CD8-positive, alpha-beta memory T cell (primary cell): ENCODE results near the gene UBAP1. TPM values are rescaled to one million over a fixed set of nuclear protein-coding genes. Genes with fewer than 3 reads are reported as not detected.

Experiments
- CTCF ChIA-PET: fragments of 350-600 bp; sonication (Branson Sonifier 250); formaldehyde crosslinking; loops from one replicate; lab custom pipeline; 2021; ENCODE audit warnings: antibody characterized with exemption; lab: Charles Lee
- POLR2A ChIA-PET: fragments of 350-600 bp; sonication (Branson Sonifier 250); formaldehyde crosslinking; loops from one replicate; lab custom pipeline; 2021; ENCODE audit warnings: antibody characterized with exemption; lab: Charles Lee
- DNase-seq, 5 donors: peaks; one replicate each; pipeline versions ENCODE4 v3.0.0 to v3.0.0-alpha.2; 2020 to 2022; ENCODE audit warnings: mixed read lengths in 1 of 5
- H3K27ac ChIP-seq: one replicate; pipeline ENCODE4 v1.7.0; 2013; ENCODE audit warnings: low read depth, mild to moderate bottlenecking, low read length, moderate library complexity
- H3K27me3 ChIP-seq: 2 replicates; pipeline ENCODE4 v1.7.0; 2013; ENCODE audit warnings: low read length, mild to moderate bottlenecking; ENCODE audit not compliant: insufficient read depth, poor library complexity, severe bottlenecking
- H3K36me3 ChIP-seq: 2 replicates; pipeline ENCODE4 v1.7.0; 2013; ENCODE audit warnings: mild to moderate bottlenecking, low read length, moderate library complexity; ENCODE audit not compliant: insufficient read depth
- H3K4me1 ChIP-seq: 2 replicates; pipeline ENCODE4 v1.7.0; 2013; ENCODE audit warnings: mild to moderate bottlenecking, low read length, moderate library complexity; ENCODE audit not compliant: insufficient read depth
- H3K4me3 ChIP-seq: 2 replicates; pipeline ENCODE4 v1.7.0; 2013; ENCODE audit warnings: mild to moderate bottlenecking, low read length
- H3K9me3 ChIP-seq: 2 replicates; pipeline ENCODE4 v1.7.0; 2013; ENCODE audit warnings: mild to moderate bottlenecking, low read length
- H3K27ac Mint-ChIP-seq, 8 donors: one replicate each; pipeline ENCODE4 v1.8.0; 2020 to 2021; ENCODE audit warnings: mixed read lengths in 8 of 8, mild to moderate bottlenecking in 6 of 8, inconsistent platforms in 3 of 8, moderate library complexity in 3 of 8
- H3K27me3 Mint-ChIP-seq, 2 donors: one replicate each; pipeline ENCODE4 v1.8.0; 2020 to 2021; ENCODE audit warnings: mixed read lengths in 2 of 2, mild to moderate bottlenecking in 1 of 2, moderate library complexity in 1 of 2
- H3K36me3 Mint-ChIP-seq, 3 donors: one replicate each; pipeline ENCODE4 v1.8.0; 2020 to 2021; ENCODE audit warnings: mixed read lengths in 3 of 3, inconsistent platforms in 1 of 3, mild to moderate bottlenecking in 1 of 3
- H3K4me1 Mint-ChIP-seq, 3 donors: one replicate each; pipeline ENCODE4 v1.8.0; 2020 to 2021; ENCODE audit warnings: mixed read lengths in 3 of 3, inconsistent platforms in 1 of 3, mild to moderate bottlenecking in 1 of 3
- H3K4me3 Mint-ChIP-seq, 7 donors: one replicate each; pipeline ENCODE4 v1.8.0; 2020 to 2021; ENCODE audit warnings: mixed read lengths in 7 of 7, mild to moderate bottlenecking in 6 of 7, moderate library complexity in 4 of 7, inconsistent platforms in 2 of 7
- H3K9me3 Mint-ChIP-seq, 5 donors: one replicate each; pipeline ENCODE4 v1.8.0; 2020 to 2022; ENCODE audit warnings: mixed read lengths in 5 of 5, mild to moderate bottlenecking in 3 of 5, moderate library complexity in 2 of 5, inconsistent platforms in 1 of 5
- polyA plus RNA-seq: library from polyadenylated mRNA; unstranded; fragments of 300-500 nt; fragmentation: Illumina TruSeq; gene quantifications from one replicate; pipeline ENCODE4 v1.2.3, GENCODE V29; 2021
- total RNA-seq, 2 experiments: library from RNA; stranded (reverse); gene quantifications; one replicate each; pipeline ENCODE4 v1.2.3, GENCODE V29; 2021

UBAP1 gene
- total and polyA plus RNA-seq, 3 experiments from 2014 or later, result 39.0 to 50.2 (median 39.7) TPM

- no peak for DNase-seq
- Mint-ChIP-seq H3K4me1 (no peaks in the 10 kb centered on the region), H3K27me3 (peaks cover 0 to 3% of the 10 kb centered on the region in 2 donors), H3K27ac (no peak overlapping the region), H3K36me3 (no peaks in the 10 kb centered on the region), H3K4me3 (no peak overlapping the region), H3K9me3 (no peaks in the 10 kb centered on the region)
- no peaks in the 10 kb centered on the region for H3K9me3 ChIP-seq
- H3K36me3 ChIP-seq, result no peaks in the 10 kb centered on the region
- no peak overlapping the region for H3K27ac ChIP-seq
- CTCF ChIA-PET, result no interaction called here
- no peaks in the 10 kb centered on the region for H3K4me1 ChIP-seq
- no peak overlapping the region for H3K4me3 ChIP-seq
- POLR2A ChIA-PET, result no interaction called here
- H3K27me3 ChIP-seq, result no peaks in the 10 kb centered on the region
Measured at GRCh38 chr9:34145165-34145564, 33.7 kb upstream of the UBAP1 start.

GRCh38 chr9:34151398-34151797 lies 27.4 kb upstream of the UBAP1 start:
- DNase-seq, result no peak
- peak overlapping the region; percentile 59 for H3K27ac ChIP-seq
- CTCF ChIA-PET, result no interaction called here
- H3K36me3 ChIP-seq, result no peaks in the 10 kb centered on the region
- Mint-ChIP-seq H3K27me3 (peaks cover 0 to 3% of the 10 kb centered on the region in 2 donors), H3K36me3 (no peaks in the 10 kb centered on the region), H3K9me3 (no peaks in the 10 kb centered on the region), H3K4me3 (no peak overlapping the region), H3K27ac (no peak overlapping the region), H3K4me1 (no peaks in the 10 kb centered on the region)
- H3K9me3 ChIP-seq, result no peaks in the 10 kb centered on the region
- H3K27me3 ChIP-seq, result no peaks in the 10 kb centered on the region
- POLR2A ChIA-PET, result no interaction called here
- H3K4me3 ChIP-seq, result no peak overlapping the region
- no peaks in the 10 kb centered on the region for H3K4me1 ChIP-seq

GRCh38 chr9:34154057-34154456 lies 24.8 kb upstream of the UBAP1 start:
- no peak overlapping the region for H3K4me3 Mint-ChIP-seq
- no peaks in the 10 kb centered on the region for H3K27me3 ChIP-seq
- no peak for DNase-seq
- H3K27ac Mint-ChIP-seq, result no peak overlapping the region
- H3K4me1 ChIP-seq, result no peaks in the 10 kb centered on the region
- ChIA-PET POLR2A (no interaction called here), CTCF (no interaction called here)
- no peaks in the 10 kb centered on the region for H3K36me3 ChIP-seq
- no peaks in the 10 kb centered on the region for H3K36me3 Mint-ChIP-seq
- no peaks in the 10 kb centered on the region for H3K9me3 ChIP-seq
- H3K27me3 Mint-ChIP-seq, result peaks cover 0 to 3% of the 10 kb centered on the region in 2 donors
- no peaks in the 10 kb centered on the region for H3K9me3 Mint-ChIP-seq
- no peak overlapping the region for H3K27ac ChIP-seq
- H3K4me3 ChIP-seq, result no peak overlapping the region
- no peaks in the 10 kb centered on the region for H3K4me1 Mint-ChIP-seq

- H3K36me3 ChIP-seq, result no peaks in the 10 kb centered on the region
- H3K9me3 Mint-ChIP-seq, result no peaks in the 10 kb centered on the region
- no peaks in the 10 kb centered on the region for H3K27me3 Mint-ChIP-seq
- ChIA-PET CTCF (interaction anchor here (1.4 kb wide), 1 partner anchor 13 kb away, joined by 3 read pairs; no protein-coding TSS in a partner anchor), POLR2A (interaction anchor here (0.6 kb wide), 1 partner anchor 19 kb away, joined by 5 read pairs; no protein-coding TSS in a partner anchor)
- no peak overlapping the region for H3K4me3 Mint-ChIP-seq
- no peak for DNase-seq
- no peaks in the 10 kb centered on the region for H3K4me1 ChIP-seq
- H3K27ac ChIP-seq, result no peak overlapping the region
- H3K4me3 ChIP-seq, result no peak overlapping the region
- peak overlapping the region in 1 of 8 donors; percentile 56 for H3K27ac Mint-ChIP-seq
- no peaks in the 10 kb centered on the region for H3K4me1 Mint-ChIP-seq
- no peaks in the 10 kb centered on the region for H3K27me3 ChIP-seq
- no peaks in the 10 kb centered on the region for H3K36me3 Mint-ChIP-seq
- no peaks in the 10 kb centered on the region for H3K9me3 ChIP-seq
Measured at GRCh38 chr9:34157318-34157717, 21.5 kb upstream of the UBAP1 start.

GRCh38 chr9:34157898-34158297 lies 20.9 kb upstream of the UBAP1 start:
- H3K36me3 ChIP-seq, result no peaks in the 10 kb centered on the region
- ChIA-PET CTCF (interaction anchor here (1.4 kb wide), 1 partner anchor 14 kb away, joined by 3 read pairs; no protein-coding TSS in a partner anchor), POLR2A (interaction anchor here (0.6 kb wide), 1 partner anchor 19 kb away, joined by 5 read pairs; no protein-coding TSS in a partner anchor)
- H3K4me1 Mint-ChIP-seq, result no peaks in the 10 kb centered on the region
- H3K9me3 ChIP-seq, result no peaks in the 10 kb centered on the region
- no peak overlapping the region for H3K4me3 ChIP-seq
- H3K27me3 ChIP-seq, result no peaks in the 10 kb centered on the region
- peak overlapping the region in 1 of 8 donors; percentile 0 for H3K27ac Mint-ChIP-seq
- H3K4me1 ChIP-seq, result no peaks in the 10 kb centered on the region
- peak overlapping the region; percentile 20 for H3K27ac ChIP-seq
- H3K9me3 Mint-ChIP-seq, result no peaks in the 10 kb centered on the region
- H3K27me3 Mint-ChIP-seq, result no peaks in the 10 kb centered on the region
- no peak for DNase-seq
- H3K4me3 Mint-ChIP-seq, result peak overlapping the region in 1 of 7 donors; percentile 13
- no peaks in the 10 kb centered on the region for H3K36me3 Mint-ChIP-seq

GRCh38 chr9:34158362-34158869 lies 20.4 kb upstream of the UBAP1 start:
- POLR2A ChIA-PET, result interaction anchor here (0.6 kb wide), 1 partner anchor 14 kb away, joined by 4 read pairs; no protein-coding TSS in a partner anchor
- no peak for DNase-seq
- Histone ChIP-seq H3K27me3 (no peaks in the 10 kb centered on the region), H3K27ac (peak overlapping the region; percentile 20), H3K4me1 (no peaks in the 10 kb centered on the region), H3K9me3 (no peaks in the 10 kb centered on the region), H3K4me3 (no peak overlapping the region), H3K36me3 (no peaks in the 10 kb centered on the region)
- Mint-ChIP-seq H3K36me3 (no peaks in the 10 kb centered on the region), H3K27ac (no peak overlapping the region), H3K4me1 (no peaks in the 10 kb centered on the region), H3K27me3 (no peaks in the 10 kb centered on the region), H3K4me3 (no peak overlapping the region), H3K9me3 (no peaks in the 10 kb centered on the region)
- CTCF ChIA-PET, result interaction anchor here (1.4 kb wide), 1 partner anchor 14 kb away, joined by 3 read pairs; no protein-coding TSS in a partner anchor

- no peaks in the 10 kb centered on the region for H3K4me1 ChIP-seq
- no peak overlapping the region for H3K4me3 Mint-ChIP-seq
- H3K27ac ChIP-seq, result no peak overlapping the region
- no peaks in the 10 kb centered on the region for H3K27me3 Mint-ChIP-seq
- no peaks in the 10 kb centered on the region for H3K36me3 ChIP-seq
- H3K27me3 ChIP-seq, result no peaks in the 10 kb centered on the region
- no peaks in the 10 kb centered on the region for H3K9me3 Mint-ChIP-seq
- no peak overlapping the region for H3K4me3 ChIP-seq
- no peaks in the 10 kb centered on the region for H3K4me1 Mint-ChIP-seq
- no peaks in the 10 kb centered on the region for H3K36me3 Mint-ChIP-seq
- DNase-seq, result no peak
- H3K27ac Mint-ChIP-seq, result no peak overlapping the region
- ChIA-PET POLR2A (interaction anchor here (0.7 kb wide), 1 partner anchor 31 kb away, joined by 3 read pairs; no protein-coding TSS in a partner anchor), CTCF (interaction anchor here (0.6 kb wide), 1 partner anchor 219 kb away, joined by 3 read pairs; no protein-coding TSS in a partner anchor)
- no peaks in the 10 kb centered on the region for H3K9me3 ChIP-seq
Measured at GRCh38 chr9:34163434-34163833, 15.4 kb upstream of the UBAP1 start.

- H3K27ac ChIP-seq, result no peak overlapping the region
- no peaks in the 10 kb centered on the region for H3K27me3 ChIP-seq
- H3K27me3 Mint-ChIP-seq, result no peaks in the 10 kb centered on the region
- peaks cover 5 to 10% (median 7%) of the 10 kb centered on the region in 3 donors for H3K4me1 Mint-ChIP-seq
- ChIA-PET POLR2A (no interaction called here), CTCF (interaction anchor here (0.7 to 1.1 kb wide), 2 partner anchors 13 to 16 kb away, joined by 3 read pairs; no protein-coding TSS in a partner anchor)
- H3K36me3 ChIP-seq, result no peaks in the 10 kb centered on the region
- no peak overlapping the region for H3K4me3 Mint-ChIP-seq
- no peak overlapping the region for H3K4me3 ChIP-seq
- H3K9me3 ChIP-seq, result no peaks in the 10 kb centered on the region
- no peaks in the 10 kb centered on the region for H3K36me3 Mint-ChIP-seq
- no peaks in the 10 kb centered on the region for H3K9me3 Mint-ChIP-seq
- peaks cover 13% of the 10 kb centered on the region for H3K4me1 ChIP-seq
- no peak overlapping the region for H3K27ac Mint-ChIP-seq
- DNase-seq, result no peak
Measured at GRCh38 chr9:34169125-34169524, 9.7 kb upstream of the UBAP1 start.
